Measurements from ENCODE around the gene SPRED2. TPM values are rescaled to one million over a fixed set of nuclear protein-coding genes. Genes with fewer than 3 reads are reported as not detected.

SPRED2 gene
- total and polyA plus RNA-seq, 2 of the 8 experiments (the other 6 are each of a cell fraction or from before 2014, with no cell fraction given) = 15.3 to 22.5 TPM

GRCh38 chr2:65326276-65326675 lies 106.1 kb downstream of the SPRED2 start:
- Histone ChIP-seq H3K4me1 (replicated peaks in 1 of 4; ENCODE audit: control insufficient read depth in 3 of 4, insufficient read depth in 4 of 4, low read length in 3 of 4) (no peaks in the 10 kb centered on the region), H3K27me3 (replicated peaks in 1 of 4; ENCODE audit: control insufficient read depth in 3 of 4, extremely low read depth in 1 of 4, insufficient read depth in 3 of 4, low read length in 3 of 4) (no peaks in the 10 kb centered on the region), H3K79me1 (ENCODE audit: low read depth, low read length) (no peaks in the 10 kb centered on the region), H3K56ac (replicated peaks; ENCODE audit: insufficient read length, low read depth, low read length) (no peak overlapping the region), H3K4ac (replicated peaks; ENCODE audit: insufficient read length, low read depth, low read length) (no peak overlapping the region), H2AK5ac (ENCODE audit: low read depth, low read length) (no peak overlapping the region), H3K4me3 (ENCODE audit: extremely low read depth in 1 of 4, insufficient read depth in 2 of 4, low read depth in 3 of 4, low read length in 4 of 4) (no peak overlapping the region), H4K8ac (ENCODE audit: extremely low read depth, insufficient read depth, low read length) (no peak overlapping the region), H3K23ac (ENCODE audit: insufficient read length) (no peak overlapping the region), H3K23me2 (ENCODE audit: low read depth, low read length) (no peaks in the 10 kb centered on the region), H2BK5ac (ENCODE audit: low read depth, low read length) (no peak overlapping the region), H4K91ac (replicated peaks; ENCODE audit: insufficient read length, low read length) (no peak overlapping the region), H3K9ac (replicated peaks in 1 of 4; ENCODE audit: extremely low read depth in 1 of 4, low read depth in 3 of 4, low read length in 3 of 4) (no peak overlapping the region), H3K18ac (ENCODE audit: extremely low read depth, low read length) (no peak overlapping the region), H3K27ac (ENCODE audit: low read depth, low read length) (no peak overlapping the region), H3K14ac (ENCODE audit: insufficient read length) (no peak overlapping the region), H2BK120ac (replicated peaks; ENCODE audit: low read depth, low read length) (no peak overlapping the region), H3K36me3 (ENCODE audit: control insufficient read depth in 2 of 4, insufficient read depth in 4 of 4, low read length in 3 of 4) (no peaks in the 10 kb centered on the region), H2BK15ac (ENCODE audit: low read length) (no peak overlapping the region), H3K79me2 (ENCODE audit: control insufficient read depth in 1 of 2, insufficient read depth in 2 of 2, low read length in 2 of 2) (no peaks in the 10 kb centered on the region), H2AFZ (ENCODE audit: low read length) (no peak overlapping the region), H2BK12ac (ENCODE audit: low read depth, low read length) (no peak overlapping the region), H4K20me1 (replicated peaks in 1 of 2; ENCODE audit: control insufficient read depth in 1 of 2, insufficient read depth in 2 of 2, low read length in 2 of 2) (peaks cover 0 to 4% of the 10 kb centered on the region in 2 experiments), H3K9me3 (ENCODE audit: insufficient read depth in 2 of 2, low read depth in 1 of 2, low read length in 1 of 2) (no peaks in the 10 kb centered on the region), H4K5ac (ENCODE audit: insufficient read length, low read depth, low read length) (no peak overlapping the region), H2BK20ac (ENCODE audit: low read length) (no peak overlapping the region), H3K4me2 (ENCODE audit: insufficient read depth in 1 of 2, low read depth in 2 of 2, low read length in 2 of 2) (no peak overlapping the region)
- ChIA-PET CTCF (ENCODE audit: partially characterized antibody) (interaction anchor here (1.2 to 1.6 kb wide), 4 partner anchors 25 to 33 kb away, joined by 3 to 5 read pairs (median 4); no protein-coding TSS in a partner anchor), POLR2A (ENCODE audit: partially characterized antibody) (no interaction called here)
- 86% methylated on average over 4 of the region's 4 CpGs; no CpG with 5 or more reads in 1 of the 2 experiments for WGBS, 2 experiments (ENCODE audit: extremely low coverage in 1 of 2, insufficient coverage in 1 of 2, insufficient read length in 1 of 2, insufficient replicate concordance in 2 of 2, low coverage in 1 of 2, low lambda C conversion rate in 2 of 2, missing lambda C conversion rate in 1 of 2)
- no peak for DNase-seq (ENCODE audit: low read depth in 1 of 2, low spot score in 2 of 2)
- FAIRE-seq = no peak
- TF ChIP-seq CHD2 (IDR thresholded peaks at IDR 0.05; ENCODE audit: low read length) (no peak), HDAC2 (IDR thresholded peaks at IDR 0.05; ENCODE audit: borderline replicate concordance in 1 of 2, low read depth in 2 of 2, low read length in 2 of 2) (no peak), JUND (IDR thresholded peaks at IDR 0.05; ENCODE audit: low read length) (no peak), RFX5 (IDR thresholded peaks at IDR 0.05; ENCODE audit: borderline replicate concordance, low read depth, low read length) (no peak), CEBPB (IDR thresholded peaks at IDR 0.05; ENCODE audit: low read depth, low read length) (no peak), MAX (IDR thresholded peaks at IDR 0.05) (no peak), CTCF (IDR thresholded peaks at IDR 0.05; ENCODE audit: control extremely low read depth in 1 of 3, insufficient read depth in 1 of 3, low read depth in 1 of 3, low read length in 3 of 3) (no peak), SAP30 (IDR thresholded peaks at IDR 0.05; ENCODE audit: insufficient read depth, insufficient replicate concordance, low read length) (no peak), ZNF274 (IDR thresholded peaks at IDR 0.05; ENCODE audit: borderline replicate concordance, extremely low read depth, low read length) (no peak), BACH1 (IDR thresholded peaks at IDR 0.05; ENCODE audit: low read length) (no peak), NANOG (IDR thresholded peaks at IDR 0.05; ENCODE audit: insufficient read depth, low read depth, low read length, poor library complexity, severe bottlenecking) (no peak)

Data from H1 (cell line).